Panc1 (cell line): ENCODE measurements around the gene RFC5. TPM values are rescaled to one million over a fixed set of nuclear protein-coding genes. Genes with fewer than 3 reads are reported as not detected.
A peak's percentile ranks its signal among the peaks of the same experiment; 100 is the strongest.

Experiments
- ATAC-seq: fragments of 200-7000 bp; cut with Tn5 transposase; 2 replicates; pipeline ENCODE4 v1.9.1; 2020; ENCODE audit warnings: mild to moderate bottlenecking, moderate library complexity
- BruUV-seq: library from RNA; stranded (reverse); fragments of 400-500 nt; replicated peaks from 2 replicates; lab custom pipeline; 2021; lab: Mats Ljungman, UMichigan
- CTCF ChIA-PET: fragments of 300-600 bp; sonication (Branson Sonifier 250); formaldehyde crosslinking; loops from one replicate; lab custom pipeline; 2022; ENCODE audit warnings: antibody characterized with exemption; lab: Charles Lee
- POLR2A ChIA-PET: fragments of 300-600 bp; sonication (Branson Sonifier 250); formaldehyde crosslinking; loops from one replicate; lab custom pipeline; 2022; ENCODE audit warnings: antibody characterized with exemption; lab: Charles Lee
- DNase-seq: peaks from one replicate; pipeline ENCODE4 v3.0.0-alpha.2; 2010; ENCODE audit warnings: low read depth, low spot score
- H3K27ac ChIP-seq: 2 replicates; pipeline ENCODE4 v1.5.1; 2011; ENCODE audit warnings: mild to moderate bottlenecking, low read length, inconsistent platforms
- H3K27me3 ChIP-seq: fragments of 200-500 bp; sonication (Bioruptor generic); 2 replicates; pipeline ENCODE4 v1.6.0; 2014; ENCODE audit warnings: low read length, inconsistent platforms; ENCODE audit not compliant: control insufficient read depth, insufficient read depth
- H3K36me3 ChIP-seq: fragments of 200-500 bp; sonication (Bioruptor generic); 2 replicates; pipeline ENCODE4 v1.5.1; 2014; ENCODE audit warnings: inconsistent platforms, mild to moderate bottlenecking, low read length, moderate library complexity; ENCODE audit not compliant: control insufficient read depth, insufficient read depth
- H3K4me1 ChIP-seq: 2 replicates; pipeline ENCODE4 v1.5.1; 2011; ENCODE audit warnings: inconsistent platforms, mild to moderate bottlenecking, low read length, moderate library complexity; ENCODE audit not compliant: control insufficient read depth, insufficient read depth
- H3K4me3 ChIP-seq, 2 experiments: 2 replicates each; pipeline ENCODE4 v1.5.1; 2011 to 2012; ENCODE audit warnings: low read depth in 2 of 2, low read length in 2 of 2, mild to moderate bottlenecking in 2 of 2, inconsistent platforms in 1 of 2, moderate library complexity in 1 of 2
- H3K9me3 ChIP-seq: fragments of 200-500 bp; sonication (Bioruptor generic); 2 replicates; pipeline ENCODE4 v1.5.1; 2014; ENCODE audit warnings: low read depth, mild to moderate bottlenecking, inconsistent platforms, low read length, moderate library complexity; ENCODE audit not compliant: control insufficient read depth, insufficient read depth
- POLR2AphosphoS5 ChIP-seq: IDR thresholded peaks from 2 replicates; pipeline ENCODE4 v1.6.1; 2012; ENCODE audit warnings: mild to moderate bottlenecking, low read depth, low read length, moderate library complexity
- SIN3A ChIP-seq: IDR thresholded peaks from 2 replicates; pipeline ENCODE4 v1.6.1; 2012; ENCODE audit warnings: low read depth, mild to moderate bottlenecking, low read length, moderate library complexity, borderline replicate concordance; ENCODE audit not compliant: insufficient read depth
- TCF7L2 ChIP-seq: IDR thresholded peaks from 2 replicates; pipeline ENCODE4 v1.6.1; 2011; ENCODE audit warnings: mild to moderate bottlenecking, low read depth, low read length, inconsistent platforms
- in situ Hi-C: cut with HindIII; loops from 2 replicates; pipeline ENCODE4 v1.10.0; 2016; ENCODE audit warnings: low sequenced_read_pairs, low pct_unique_long_range_greater_than_20kb
- intact Hi-C: fragments of 100-400 bp; cut with micrococcal nuclease; formaldehyde crosslinking; loops from one replicate; pipeline ENCODE4 v1.10.0; 2022; ENCODE audit not compliant: unreplicated experiment
- total RNA-seq: library from RNA; stranded (reverse); gene quantifications from one replicate; pipeline ENCODE4 v1.2.1, GENCODE V29; 2021; ENCODE audit not compliant: unreplicated experiment
- TF ChIP-seq, protein P1 (sequence below): fragments of 450-650 bp; IDR thresholded peaks from 2 replicates; pipeline ENCODE4 v1.5.1; 2017; ENCODE audit warnings: mild to moderate bottlenecking
- TF ChIP-seq, protein P2 (sequence below), 2 experiments: IDR thresholded peaks; 2 replicates each; pipeline ENCODE4 v1.6.1; 2011 to 2012; ENCODE audit warnings: low read depth in 2 of 2, control low read depth in 1 of 2, low read length in 1 of 2, mild to moderate bottlenecking in 1 of 2, moderate library complexity in 1 of 2; ENCODE audit not compliant: insufficient read depth in 1 of 2

The RFC5 gene
- total RNA-seq, 1 experiment from 2014 or later: 25.0 TPM

DNA sequence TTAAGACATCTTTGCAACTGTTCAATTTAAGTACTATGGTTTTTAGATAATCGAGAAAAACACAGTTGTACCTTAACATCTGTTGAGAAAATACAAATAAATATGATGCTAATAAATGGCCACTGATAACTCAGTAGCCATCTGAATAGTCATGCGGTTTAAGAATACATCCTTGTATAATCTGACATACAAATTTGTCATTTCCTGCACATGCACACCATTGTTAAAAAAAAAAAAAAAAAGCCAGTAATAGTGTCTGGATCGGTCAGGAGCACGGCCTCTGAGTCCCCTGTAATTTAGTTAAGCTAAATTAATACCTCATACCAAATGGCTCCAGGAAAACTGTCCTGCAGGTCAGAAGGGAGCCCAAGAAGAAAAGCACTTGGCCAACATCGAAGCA is 16.8 kb downstream of the RFC5 start:
- ChIA-PET POLR2A (interaction anchor here (0.6 to 0.7 kb wide), 4 partner anchors 10 to 155 kb away, joined by 3 to 10 read pairs (median 4); no protein-coding TSS in a partner anchor), CTCF (interaction anchor here (0.6 to 0.7 kb wide), 3 partner anchors 20 to 593 kb away, joined by 3 to 7 read pairs (median 4); no protein-coding TSS in a partner anchor)
- no peaks in the 10 kb centered on the region for H3K27me3 ChIP-seq
- TF ChIP-seq SIN3A: no peak
- no peak for TF ChIP-seq TCF7L2
- no peak for TF ChIP-seq POLR2AphosphoS5
- TF ChIP-seq, protein P1, sequence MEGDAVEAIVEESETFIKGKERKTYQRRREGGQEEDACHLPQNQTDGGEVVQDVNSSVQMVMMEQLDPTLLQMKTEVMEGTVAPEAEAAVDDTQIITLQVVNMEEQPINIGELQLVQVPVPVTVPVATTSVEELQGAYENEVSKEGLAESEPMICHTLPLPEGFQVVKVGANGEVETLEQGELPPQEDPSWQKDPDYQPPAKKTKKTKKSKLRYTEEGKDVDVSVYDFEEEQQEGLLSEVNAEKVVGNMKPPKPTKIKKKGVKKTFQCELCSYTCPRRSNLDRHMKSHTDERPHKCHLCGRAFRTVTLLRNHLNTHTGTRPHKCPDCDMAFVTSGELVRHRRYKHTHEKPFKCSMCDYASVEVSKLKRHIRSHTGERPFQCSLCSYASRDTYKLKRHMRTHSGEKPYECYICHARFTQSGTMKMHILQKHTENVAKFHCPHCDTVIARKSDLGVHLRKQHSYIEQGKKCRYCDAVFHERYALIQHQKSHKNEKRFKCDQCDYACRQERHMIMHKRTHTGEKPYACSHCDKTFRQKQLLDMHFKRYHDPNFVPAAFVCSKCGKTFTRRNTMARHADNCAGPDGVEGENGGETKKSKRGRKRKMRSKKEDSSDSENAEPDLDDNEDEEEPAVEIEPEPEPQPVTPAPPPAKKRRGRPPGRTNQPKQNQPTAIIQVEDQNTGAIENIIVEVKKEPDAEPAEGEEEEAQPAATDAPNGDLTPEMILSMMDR: no peak
- TF ChIP-seq, protein P2, sequence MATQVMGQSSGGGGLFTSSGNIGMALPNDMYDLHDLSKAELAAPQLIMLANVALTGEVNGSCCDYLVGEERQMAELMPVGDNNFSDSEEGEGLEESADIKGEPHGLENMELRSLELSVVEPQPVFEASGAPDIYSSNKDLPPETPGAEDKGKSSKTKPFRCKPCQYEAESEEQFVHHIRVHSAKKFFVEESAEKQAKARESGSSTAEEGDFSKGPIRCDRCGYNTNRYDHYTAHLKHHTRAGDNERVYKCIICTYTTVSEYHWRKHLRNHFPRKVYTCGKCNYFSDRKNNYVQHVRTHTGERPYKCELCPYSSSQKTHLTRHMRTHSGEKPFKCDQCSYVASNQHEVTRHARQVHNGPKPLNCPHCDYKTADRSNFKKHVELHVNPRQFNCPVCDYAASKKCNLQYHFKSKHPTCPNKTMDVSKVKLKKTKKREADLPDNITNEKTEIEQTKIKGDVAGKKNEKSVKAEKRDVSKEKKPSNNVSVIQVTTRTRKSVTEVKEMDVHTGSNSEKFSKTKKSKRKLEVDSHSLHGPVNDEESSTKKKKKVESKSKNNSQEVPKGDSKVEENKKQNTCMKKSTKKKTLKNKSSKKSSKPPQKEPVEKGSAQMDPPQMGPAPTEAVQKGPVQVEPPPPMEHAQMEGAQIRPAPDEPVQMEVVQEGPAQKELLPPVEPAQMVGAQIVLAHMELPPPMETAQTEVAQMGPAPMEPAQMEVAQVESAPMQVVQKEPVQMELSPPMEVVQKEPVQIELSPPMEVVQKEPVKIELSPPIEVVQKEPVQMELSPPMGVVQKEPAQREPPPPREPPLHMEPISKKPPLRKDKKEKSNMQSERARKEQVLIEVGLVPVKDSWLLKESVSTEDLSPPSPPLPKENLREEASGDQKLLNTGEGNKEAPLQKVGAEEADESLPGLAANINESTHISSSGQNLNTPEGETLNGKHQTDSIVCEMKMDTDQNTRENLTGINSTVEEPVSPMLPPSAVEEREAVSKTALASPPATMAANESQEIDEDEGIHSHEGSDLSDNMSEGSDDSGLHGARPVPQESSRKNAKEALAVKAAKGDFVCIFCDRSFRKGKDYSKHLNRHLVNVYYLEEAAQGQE (IDR thresholded peaks at IDR 0.05; ENCODE audit: insufficient read depth in 1 of 2, low read depth in 2 of 2, low read length in 1 of 2): no peak
- in situ Hi-C loops (no loop called here), intact Hi-C loops (loop anchor here (5.0 kb wide), 1 partner anchor 156 kb away; no protein-coding TSS in a partner anchor)
- 0 out of 2 replicates have a peak, but pooled peaks cover 5% of the 10 kb centered on the region for H3K4me1 ChIP-seq
- DNase-seq (no peak), ATAC-seq (no peak)
- no peak overlapping the region for H3K4me3 ChIP-seq
- peaks cover 44% of the 10 kb centered on the region for H3K36me3 ChIP-seq
- H3K27ac ChIP-seq: peak overlapping the region; percentile 30; the same call in 1 of the 2 replicates
- TSS peak; percentile 68 for BruUV-seq
- H3K9me3 ChIP-seq: no peaks in the 10 kb centered on the region

DNA sequence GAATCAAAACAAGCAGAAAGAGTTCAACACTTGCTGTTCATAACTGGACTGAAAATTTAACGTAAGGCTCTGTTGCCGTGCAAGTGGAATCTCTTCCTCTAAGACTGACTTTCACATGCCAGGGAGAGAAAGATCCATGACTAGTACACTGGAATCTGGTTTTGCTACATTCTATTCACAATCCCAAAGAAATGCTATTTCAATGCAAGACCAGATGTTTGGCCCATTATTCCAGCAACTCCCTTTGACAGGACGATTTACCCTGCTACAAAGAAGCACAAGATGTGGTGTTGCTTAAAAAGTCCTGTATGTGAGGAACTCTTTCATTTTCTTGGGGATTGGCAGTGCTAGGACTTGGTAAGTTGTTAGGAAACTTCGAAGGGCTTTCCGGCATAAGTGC is 17.4 kb downstream of the RFC5 start:
- no peak for ATAC-seq
- in situ Hi-C loops (no loop called here), intact Hi-C loops (loop anchor here (5.0 kb wide), 1 partner anchor 157 kb away; no protein-coding TSS in a partner anchor)
- TF ChIP-seq, protein P2 (IDR thresholded peaks at IDR 0.05; ENCODE audit: insufficient read depth in 1 of 2, low read depth in 2 of 2, low read length in 1 of 2): no peak
- TF ChIP-seq, protein P1: no peak
- no peak for TF ChIP-seq TCF7L2
- no peak for TF ChIP-seq POLR2AphosphoS5
- no peak for TF ChIP-seq SIN3A
- Histone ChIP-seq H3K27ac (peak overlapping the region; percentile 30; the same call in 1 of the 2 replicates), H3K27me3 (no peaks in the 10 kb centered on the region), H3K9me3 (no peaks in the 10 kb centered on the region), H3K4me3 (no peak overlapping the region), H3K36me3 (peaks cover 45% of the 10 kb centered on the region), H3K4me1 (0 out of 2 replicates have a peak, but pooled peaks cover 5% of the 10 kb centered on the region)
- DNase-seq: no peak
- POLR2A ChIA-PET: interaction anchor here (0.6 to 0.7 kb wide), 3 partner anchors 11 to 136 kb away, joined by 3 to 10 read pairs (median 5); no protein-coding TSS in a partner anchor
- CTCF ChIA-PET: interaction anchor here (0.6 to 0.7 kb wide), 2 partner anchors 21 to 592 kb away, joined by 3 to 7 read pairs; no protein-coding TSS in a partner anchor
- BruUV-seq: no TSS peak
